H1 (cell line): ENCODE results near the gene UBE2A.

Experiments
- CHD1 ChIP-seq: IDR thresholded peaks from 2 replicates; pipeline ENCODE4 v1.6.1; 2012; ENCODE audit warnings: low read depth, low read length, improper control_type of control experiment
- EP300 ChIP-seq, 2 experiments: IDR thresholded peaks; 1 replicate in 1 of 2; 2 replicates in 1 of 2; pipeline ENCODE4 v1.6.1; 2011 to 2012; ENCODE audit warnings: low read depth in 2 of 2, low read length in 2 of 2, mild to moderate bottlenecking in 2 of 2, borderline replicate concordance in 1 of 2, inconsistent platforms in 1 of 2, moderate library complexity in 1 of 2
- KDM5A ChIP-seq: fragments of 200-600 bp; IDR thresholded peaks from 2 replicates; pipeline ENCODE4 v1.7.1; 2012; ENCODE audit warnings: mild to moderate bottlenecking, low read length, inconsistent platforms, mixed read lengths
- MAX ChIP-seq: IDR thresholded peaks from 2 replicates; pipeline ENCODE4 v1.6.1; 2012; ENCODE audit warnings: inconsistent platforms
- NRF1 ChIP-seq: IDR thresholded peaks from 2 replicates; pipeline ENCODE4 v1.6.1; 2011; ENCODE audit warnings: mild to moderate bottlenecking, low read depth, low read length, improper control_type of control experiment
- POLR2A ChIP-seq, 2 experiments: IDR thresholded peaks; 1 replicate in 1 of 2; 2 replicates in 1 of 2; pipeline ENCODE4 v1.6.1; 2011; ENCODE audit warnings: low read depth in 2 of 2, low read length in 2 of 2, mild to moderate bottlenecking in 2 of 2; ENCODE audit errors: control extremely low read depth in 1 of 2
- POLR2AphosphoS5 ChIP-seq: IDR thresholded peaks from 2 replicates; pipeline ENCODE4 v1.6.1; 2011; ENCODE audit warnings: low read depth, low read length
- SP2 ChIP-seq: IDR thresholded peaks from 2 replicates; pipeline ENCODE4 v1.6.1; 2012; ENCODE audit warnings: mild to moderate bottlenecking, low read length, inconsistent platforms
- SRF ChIP-seq: IDR thresholded peaks from 2 replicates; pipeline ENCODE4 v1.6.1; 2011; ENCODE audit warnings: mild to moderate bottlenecking, low read depth, low read length, moderate library complexity
- TAF1 ChIP-seq: IDR thresholded peaks from 2 replicates; pipeline ENCODE4 v1.6.1; 2011; ENCODE audit warnings: mild to moderate bottlenecking, low read depth, low read length
- ZNF274 ChIP-seq: IDR thresholded peaks from 2 replicates; pipeline ENCODE4 v1.7.0; 2012; ENCODE audit warnings: low read length, borderline replicate concordance; ENCODE audit errors: extremely low read depth
- TF ChIP-seq, protein P1 (sequence below), 3 experiments: IDR thresholded peaks; 1 replicate in 2 of 3; 2 replicates in 1 of 3; pipeline versions ENCODE4 v1.5.1 to v1.6.1; 2011; ENCODE audit warnings: low read length in 3 of 3, mild to moderate bottlenecking in 3 of 3, inconsistent platforms in 2 of 3, low read depth in 1 of 3, moderate library complexity in 1 of 3; ENCODE audit not compliant: insufficient read depth in 1 of 3; ENCODE audit errors: control extremely low read depth in 1 of 3
- TF ChIP-seq, protein P2 (sequence below): IDR thresholded peaks from 2 replicates; pipeline ENCODE4 v1.6.1; 2012; ENCODE audit warnings: low read length, inconsistent platforms

DNA sequence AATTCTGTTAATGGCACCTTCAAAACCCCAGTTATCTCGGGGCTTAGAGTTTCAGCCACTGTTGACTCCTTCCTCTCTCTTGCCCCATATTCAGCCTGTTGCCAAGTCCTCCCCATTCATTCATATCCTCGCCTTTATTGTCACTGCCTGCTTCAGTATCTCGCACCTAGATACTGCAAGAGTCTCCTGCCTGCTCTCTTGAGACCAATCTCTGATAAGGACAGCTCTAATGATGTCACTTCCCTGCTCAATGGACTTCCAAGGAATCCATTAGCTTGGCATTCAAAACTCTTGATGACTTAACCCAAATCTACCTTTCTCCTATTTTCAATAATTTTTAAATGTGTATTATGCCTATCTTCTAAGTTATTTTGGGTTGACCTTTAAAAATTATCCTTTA lies 1.1 kb upstream of the UBE2A start:
- TF ChIP-seq, protein P1, sequence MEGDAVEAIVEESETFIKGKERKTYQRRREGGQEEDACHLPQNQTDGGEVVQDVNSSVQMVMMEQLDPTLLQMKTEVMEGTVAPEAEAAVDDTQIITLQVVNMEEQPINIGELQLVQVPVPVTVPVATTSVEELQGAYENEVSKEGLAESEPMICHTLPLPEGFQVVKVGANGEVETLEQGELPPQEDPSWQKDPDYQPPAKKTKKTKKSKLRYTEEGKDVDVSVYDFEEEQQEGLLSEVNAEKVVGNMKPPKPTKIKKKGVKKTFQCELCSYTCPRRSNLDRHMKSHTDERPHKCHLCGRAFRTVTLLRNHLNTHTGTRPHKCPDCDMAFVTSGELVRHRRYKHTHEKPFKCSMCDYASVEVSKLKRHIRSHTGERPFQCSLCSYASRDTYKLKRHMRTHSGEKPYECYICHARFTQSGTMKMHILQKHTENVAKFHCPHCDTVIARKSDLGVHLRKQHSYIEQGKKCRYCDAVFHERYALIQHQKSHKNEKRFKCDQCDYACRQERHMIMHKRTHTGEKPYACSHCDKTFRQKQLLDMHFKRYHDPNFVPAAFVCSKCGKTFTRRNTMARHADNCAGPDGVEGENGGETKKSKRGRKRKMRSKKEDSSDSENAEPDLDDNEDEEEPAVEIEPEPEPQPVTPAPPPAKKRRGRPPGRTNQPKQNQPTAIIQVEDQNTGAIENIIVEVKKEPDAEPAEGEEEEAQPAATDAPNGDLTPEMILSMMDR (IDR thresholded peaks at IDR 0.05; ENCODE audit: control extremely low read depth in 1 of 3, insufficient read depth in 1 of 3, low read depth in 1 of 3, low read length in 3 of 3): no peak
- TF ChIP-seq EP300 (IDR thresholded peaks at IDR 0.05; ENCODE audit: borderline replicate concordance in 1 of 2, low read depth in 2 of 2, low read length in 2 of 2) (no peak), TAF1 (no peak), ZNF274 (no peak), POLR2A (IDR thresholded peaks at IDR 0.05; ENCODE audit: control extremely low read depth in 1 of 2, low read depth in 2 of 2, low read length in 2 of 2) (no peak), NRF1 (no peak), SRF (no peak), POLR2AphosphoS5 (no peak), CHD1 (no peak), SP2 (no peak), MAX (no peak), KDM5A (no peak)
- TF ChIP-seq, protein P2, sequence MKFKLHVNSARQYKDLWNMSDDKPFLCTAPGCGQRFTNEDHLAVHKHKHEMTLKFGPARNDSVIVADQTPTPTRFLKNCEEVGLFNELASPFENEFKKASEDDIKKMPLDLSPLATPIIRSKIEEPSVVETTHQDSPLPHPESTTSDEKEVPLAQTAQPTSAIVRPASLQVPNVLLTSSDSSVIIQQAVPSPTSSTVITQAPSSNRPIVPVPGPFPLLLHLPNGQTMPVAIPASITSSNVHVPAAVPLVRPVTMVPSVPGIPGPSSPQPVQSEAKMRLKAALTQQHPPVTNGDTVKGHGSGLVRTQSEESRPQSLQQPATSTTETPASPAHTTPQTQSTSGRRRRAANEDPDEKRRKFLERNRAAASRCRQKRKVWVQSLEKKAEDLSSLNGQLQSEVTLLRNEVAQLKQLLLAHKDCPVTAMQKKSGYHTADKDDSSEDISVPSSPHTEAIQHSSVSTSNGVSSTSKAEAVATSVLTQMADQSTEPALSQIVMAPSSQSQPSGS: no peak
